ENCODE data around the gene ZNF652.

GRCh38 chr17:49379926-49380325 is 17.9 kb upstream of the ZNF652 start:
- no peak for TF ChIP-seq CTCF (conservative IDR thresholded peaks at IDR 0.05; ENCODE audit: low read depth in 2 of 2)
- TF ChIP-seq POLR2AphosphoS5 (IDR thresholded peaks at IDR 0.05; ENCODE audit: low read depth) = no peak
- no peak for TF ChIP-seq EZH2 (IDR thresholded peaks at IDR 0.05; ENCODE audit: low read depth, unreplicated experiment)
- no peak for TF ChIP-seq EZH2phosphoT487 (IDR thresholded peaks at IDR 0.05; ENCODE audit: unreplicated experiment)
- TF ChIP-seq CREB1 (CRISPR knock-in tag; IDR thresholded peaks at IDR 0.05; ENCODE audit: low read depth) = no peak
- TF ChIP-seq ZNF462 (CRISPR knock-in tag; IDR thresholded peaks at IDR 0.05) = no peak
- no peak for TF ChIP-seq JUNB (IDR thresholded peaks at IDR 0.05; ENCODE audit: unreplicated experiment)
- TF ChIP-seq NANOG (IDR thresholded peaks at IDR 0.05; ENCODE audit: borderline replicate concordance) = no peak

Measured in GM23338 (cell line).